HEK293T (cell line): ENCODE measurements around the gene SLC4A7.

ENCODE experiments used
- BHLHE40 ChIP-seq: fragments of 450-650 bp; IDR thresholded peaks from 2 replicates; pipeline ENCODE4 v1.6.1; 2016; ENCODE audit warnings: mild to moderate bottlenecking, moderate library complexity, borderline replicate concordance
- ELF4 ChIP-seq: fragments of 450-650 bp; IDR thresholded peaks from 2 replicates; pipeline ENCODE4 v1.6.1; 2017; ENCODE audit warnings: antibody characterized with exemption
- FOXA1 ChIP-seq: fragments of 450-650 bp; IDR thresholded peaks from 2 replicates; pipeline ENCODE4 v1.6.1; 2016; ENCODE audit warnings: mild to moderate bottlenecking
- FOXK2 ChIP-seq: fragments of 450-650 bp; IDR thresholded peaks from 2 replicates; pipeline ENCODE4 v1.6.1; 2016; ENCODE audit warnings: mild to moderate bottlenecking
- FOXM1 ChIP-seq: fragments of 450-650 bp; IDR thresholded peaks from 2 replicates; pipeline ENCODE4 v1.6.1; 2017; ENCODE audit warnings: mild to moderate bottlenecking, borderline replicate concordance
- HDGF ChIP-seq: fragments of 450-650 bp; IDR thresholded peaks from 2 replicates; pipeline ENCODE4 v1.6.1; 2017; ENCODE audit warnings: antibody characterized with exemption, borderline replicate concordance
- L3MBTL2 ChIP-seq: fragments of 450-650 bp; conservative IDR thresholded peaks from 2 replicates; pipeline ENCODE4 v1.6.1; 2016; ENCODE audit warnings: mild to moderate bottlenecking
- PKNOX1 ChIP-seq: fragments of 450-650 bp; IDR thresholded peaks from 2 replicates; pipeline ENCODE4 v1.6.1; 2016
- SP1 ChIP-seq: fragments of 450-650 bp; IDR thresholded peaks from 2 replicates; pipeline ENCODE4 v1.6.1; 2017
- SUZ12 ChIP-seq: fragments of 450-650 bp; IDR thresholded peaks from 2 replicates; pipeline ENCODE4 v1.6.1; 2016; ENCODE audit warnings: mild to moderate bottlenecking
- TARDBP ChIP-seq: fragments of 450-650 bp; IDR thresholded peaks from 2 replicates; pipeline ENCODE4 v1.6.1; 2016
- ZNF384 ChIP-seq: fragments of 450-650 bp; IDR thresholded peaks from 2 replicates; pipeline ENCODE4 v1.6.1; 2016

GRCh38 chr3:27354161-27354560 lies 130.0 kb downstream of the SLC4A7 start:
- TF ChIP-seq FOXA1 (no peak), SP1 (no peak), PKNOX1 (no peak), TARDBP (no peak), BHLHE40 (no peak), ELF4 (no peak), ZNF384 (no peak), FOXK2 (no peak), L3MBTL2 (no peak), FOXM1 (no peak), HDGF (no peak), SUZ12 (no peak)
